Activated CD8-positive, alpha-beta T cell treated with anti-CD3 and anti-CD28 coated beads for 36 hours (primary cell): Measurements from ENCODE around the gene RND3. TPM values are rescaled to one million over a fixed set of nuclear protein-coding genes. Genes with fewer than 3 reads are reported as not detected.

ENCODE experiments used
- ATAC-seq: fragments of 200-7000 bp; cut with Tn5 transposase; one replicate; pipeline ENCODE4 v1.10.0; 2021; ENCODE audit warnings: mild to moderate bottlenecking, moderate library complexity
- CTCF ChIA-PET: fragments of 350-600 bp; sonication (Branson Sonifier 250); formaldehyde crosslinking; loops from one replicate; lab custom pipeline; 2021; ENCODE audit warnings: antibody characterized with exemption; lab: Charles Lee
- POLR2A ChIA-PET: fragments of 350-600 bp; sonication (Branson Sonifier 250); formaldehyde crosslinking; loops from one replicate; lab custom pipeline; 2021; ENCODE audit warnings: antibody characterized with exemption; lab: Charles Lee
- DNase-seq: peaks from one replicate; pipeline ENCODE4 v3.0.0-alpha.2; 2020
- H3K27ac Mint-ChIP-seq: one replicate; pipeline ENCODE4 v1.8.0; 2021; ENCODE audit warnings: mild to moderate bottlenecking, mixed read lengths
- H3K27me3 Mint-ChIP-seq: one replicate; pipeline ENCODE4 v1.8.0; 2021; ENCODE audit warnings: mixed read lengths
- H3K36me3 Mint-ChIP-seq: one replicate; pipeline ENCODE4 v1.8.0; 2021; ENCODE audit warnings: low read depth, mixed read lengths
- H3K4me1 Mint-ChIP-seq: one replicate; pipeline ENCODE4 v1.8.0; 2021; ENCODE audit warnings: low read depth, mixed read lengths
- H3K4me3 Mint-ChIP-seq: one replicate; pipeline ENCODE4 v1.8.0; 2021; ENCODE audit warnings: mild to moderate bottlenecking, moderate library complexity, mixed read lengths
- H3K9me3 Mint-ChIP-seq: one replicate; pipeline ENCODE4 v1.8.0; 2021; ENCODE audit warnings: mixed read lengths
- intact Hi-C: fragments of 100-400 bp; cut with micrococcal nuclease; formaldehyde crosslinking; loops from one replicate; pipeline ENCODE4 v1.10.0; 2022
- total RNA-seq, 2 experiments: library from RNA; stranded (reverse); gene quantifications; one replicate each; pipeline ENCODE4 v1.2.3, GENCODE V29; 2021
- TF ChIP-seq, protein P1 (sequence below): fragments of 200-600 bp; IDR thresholded peaks from one replicate; pipeline ENCODE4 v1.8.0; 2022; ENCODE audit warnings: antibody characterized with exemption, mild to moderate bottlenecking

RND3 gene
- total RNA-seq, 2 experiments from 2014 or later = not detected

DNA sequence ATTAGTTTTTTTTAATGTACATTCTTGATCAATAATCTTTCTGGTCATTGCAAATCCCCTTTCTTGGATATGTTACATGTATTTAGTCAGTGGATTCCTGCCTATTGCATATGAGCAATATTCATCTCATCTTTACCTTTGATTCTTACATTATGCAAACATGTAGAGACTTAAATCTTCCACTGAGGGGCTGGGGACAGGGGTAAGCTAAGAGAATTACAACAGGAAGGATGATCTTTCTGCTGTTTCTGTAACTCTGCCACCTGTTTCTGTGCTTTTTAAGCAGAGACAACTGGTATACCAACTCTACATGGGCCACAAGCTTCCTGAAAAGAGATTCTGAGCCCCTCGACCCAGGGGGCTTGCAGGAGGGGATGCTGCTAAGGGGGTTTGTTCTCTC, 68.6 kb downstream of the RND3 start:
- ChIA-PET POLR2A (no interaction called here), CTCF (no interaction called here)
- Mint-ChIP-seq H3K36me3 (no peaks in the 10 kb centered on the region), H3K27me3 (no peaks in the 10 kb centered on the region), H3K27ac (no peak overlapping the region), H3K9me3 (peaks cover 1% of the 10 kb centered on the region), H3K4me1 (no peaks in the 10 kb centered on the region), H3K4me3 (no peak overlapping the region)
- intact Hi-C loops = no loop called here
- no peak for ATAC-seq
- TF ChIP-seq, protein P1, sequence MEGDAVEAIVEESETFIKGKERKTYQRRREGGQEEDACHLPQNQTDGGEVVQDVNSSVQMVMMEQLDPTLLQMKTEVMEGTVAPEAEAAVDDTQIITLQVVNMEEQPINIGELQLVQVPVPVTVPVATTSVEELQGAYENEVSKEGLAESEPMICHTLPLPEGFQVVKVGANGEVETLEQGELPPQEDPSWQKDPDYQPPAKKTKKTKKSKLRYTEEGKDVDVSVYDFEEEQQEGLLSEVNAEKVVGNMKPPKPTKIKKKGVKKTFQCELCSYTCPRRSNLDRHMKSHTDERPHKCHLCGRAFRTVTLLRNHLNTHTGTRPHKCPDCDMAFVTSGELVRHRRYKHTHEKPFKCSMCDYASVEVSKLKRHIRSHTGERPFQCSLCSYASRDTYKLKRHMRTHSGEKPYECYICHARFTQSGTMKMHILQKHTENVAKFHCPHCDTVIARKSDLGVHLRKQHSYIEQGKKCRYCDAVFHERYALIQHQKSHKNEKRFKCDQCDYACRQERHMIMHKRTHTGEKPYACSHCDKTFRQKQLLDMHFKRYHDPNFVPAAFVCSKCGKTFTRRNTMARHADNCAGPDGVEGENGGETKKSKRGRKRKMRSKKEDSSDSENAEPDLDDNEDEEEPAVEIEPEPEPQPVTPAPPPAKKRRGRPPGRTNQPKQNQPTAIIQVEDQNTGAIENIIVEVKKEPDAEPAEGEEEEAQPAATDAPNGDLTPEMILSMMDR = no peak
- no peak for DNase-seq
